HepG2 (cell line): ENCODE results near the gene AKT2. TPM values are rescaled to one million over a fixed set of nuclear protein-coding genes. Genes with fewer than 3 reads are reported as not detected.

ENCODE experiments used
- ELF3 ChIP-seq: IDR thresholded peaks from 2 replicates; pipeline ENCODE4 v1.6.1; 2016; ENCODE audit warnings: missing genetic modification reagents, missing compliant biosample characterization
- NR2F6 ChIP-seq, 2 experiments: IDR thresholded peaks; 2 replicates each; pipeline ENCODE4 v1.6.1; 2016; ENCODE audit warnings: antibody characterized with exemption in 1 of 2, mild to moderate bottlenecking in 1 of 2
- RARA ChIP-seq: IDR thresholded peaks from 2 replicates; pipeline ENCODE4 v1.6.1; 2016; ENCODE audit warnings: missing genetic modification reagents, missing compliant biosample characterization
- ZFP90 ChIP-seq: sonication (generic); formaldehyde crosslinking; IDR thresholded peaks from 2 replicates; pipeline ENCODE4 v1.8.0; 2022; ENCODE audit warnings: missing genetic modification reagents, mild to moderate bottlenecking, inconsistent platforms, borderline replicate concordance
- ZNF382 ChIP-seq: sonication (generic); formaldehyde crosslinking; IDR thresholded peaks from 2 replicates; pipeline ENCODE4 v1.5.0; 2020; ENCODE audit warnings: missing genetic modification reagents, mild to moderate bottlenecking, borderline replicate concordance
- ZNF572 ChIP-seq: sonication (generic); formaldehyde crosslinking; IDR thresholded peaks from 2 replicates; pipeline ENCODE4 v1.5.1; 2020; ENCODE audit warnings: mild to moderate bottlenecking, missing genetic modification reagents
- ZNF788 ChIP-seq: sonication (generic); formaldehyde crosslinking; IDR thresholded peaks from 2 replicates; pipeline ENCODE4 v1.5.0; 2020; ENCODE audit warnings: mild to moderate bottlenecking, missing genetic modification reagents, borderline replicate concordance
- ZNF878 ChIP-seq: sonication (generic); formaldehyde crosslinking; IDR thresholded peaks from 2 replicates; pipeline ENCODE4 v1.8.1; 2023; ENCODE audit warnings: mild to moderate bottlenecking, missing genetic modification reagents, moderate library complexity
- polyA plus RNA-seq, 8 experiments: library from polyadenylated mRNA; depleted of rRNA in 3 of 8; stranded (reverse) in 7 of 8; unstranded in 1 of 8; fragments of >200 nt; fragmentation: Illumina TruSeq in 4 of 8; extraction: Trizol in 4 of 8; gene quantifications; 2 replicates each; pipeline versions ENCODE4 v1.2.1 to v1.2.3, GENCODE V29; 2011 to 2016; ENCODE audit warnings: low read depth in 4 of 8, missing spikeins in 1 of 8, mixed read lengths in 1 of 8; ENCODE audit not compliant: insufficient read depth in 1 of 8
- total RNA-seq, 5 experiments: library from RNA; depleted of rRNA; stranded (reverse); fragments of >200 nt; fragmentation: Illumina TruSeq; extraction: Trizol; gene quantifications; 2 replicates each; pipeline ENCODE4 v1.2.3, GENCODE V29; 2016; ENCODE audit warnings: low read depth in 1 of 5
- TF ChIP-seq, protein P1 (sequence below), 2 experiments: fragments of 450-650 bp in 1 of 2; sonication (generic) in 1 of 2; formaldehyde crosslinking in 1 of 2; IDR thresholded peaks; 2 replicates each; pipeline versions ENCODE4 v1.6.1 to v1.8.0; 2016 to 2022; ENCODE audit warnings: antibody characterized with exemption in 1 of 2, mild to moderate bottlenecking in 1 of 2, missing genetic modification reagents in 1 of 2
- TF ChIP-seq, protein P2 (sequence below): sonication (generic); formaldehyde crosslinking; IDR thresholded peaks from 2 replicates; pipeline ENCODE4 v1.4.0; 2020; ENCODE audit warnings: mild to moderate bottlenecking, missing genetic modification reagents, borderline replicate concordance
- TF ChIP-seq, protein P3 (sequence below): sonication (generic); formaldehyde crosslinking; IDR thresholded peaks from 2 replicates; pipeline ENCODE4 v1.4.0; 2020; ENCODE audit warnings: missing genetic modification reagents

The AKT2 gene
- total and polyA plus RNA-seq, 2 of the 13 experiments (the other 11 are each of a cell fraction or from before 2014, with no cell fraction given) = 82.1 to 173 TPM

DNA sequence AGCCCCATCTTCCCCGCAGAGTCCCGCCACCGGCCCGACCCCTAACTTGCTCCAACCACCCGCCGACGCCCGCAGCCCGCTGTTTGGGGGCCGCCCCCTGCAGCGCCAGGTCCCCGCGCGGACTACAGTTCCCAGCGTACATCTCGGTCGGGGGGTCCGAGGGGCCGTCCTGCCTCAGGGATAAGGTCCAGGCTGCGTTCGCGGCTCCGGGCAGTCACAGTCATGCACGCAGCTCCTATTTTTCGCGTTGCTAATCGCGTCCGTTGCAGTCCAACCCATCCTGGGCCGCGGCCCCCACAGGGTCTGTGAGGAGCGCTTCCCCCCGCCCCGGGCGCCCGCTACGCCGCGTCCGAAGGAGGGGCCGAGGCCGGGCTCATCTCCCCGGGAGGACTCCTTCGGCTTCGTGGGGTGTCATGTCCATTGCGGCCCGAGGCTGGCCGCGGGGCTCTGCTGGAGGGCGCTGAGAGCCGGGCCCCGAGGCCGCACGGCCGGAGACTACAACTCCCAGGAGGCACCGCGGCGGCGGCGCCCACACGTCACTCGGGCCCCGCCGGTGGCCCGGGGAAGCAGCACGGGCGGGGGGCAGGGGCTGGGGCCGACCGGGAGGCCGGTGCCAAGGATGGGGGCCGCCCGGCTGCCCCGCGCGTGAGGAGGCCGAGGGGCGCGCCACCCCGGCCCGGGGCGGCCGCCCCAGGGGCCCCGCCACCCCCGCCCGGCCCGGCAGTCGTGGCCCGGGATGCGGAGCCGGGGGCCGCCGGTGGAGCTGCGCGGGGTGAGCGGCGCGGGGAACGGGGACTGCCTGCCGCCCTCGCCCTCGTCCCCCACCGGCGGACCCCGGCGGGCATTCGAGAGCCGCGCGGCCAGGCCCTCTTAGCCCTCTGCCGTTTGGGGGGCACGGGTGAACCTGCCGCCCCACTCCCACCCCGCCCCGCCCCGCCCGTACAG is 94.0 kb downstream of the AKT2 start, which contains the start of gene MAP3K10 (continued):
- TF ChIP-seq, protein P1, sequence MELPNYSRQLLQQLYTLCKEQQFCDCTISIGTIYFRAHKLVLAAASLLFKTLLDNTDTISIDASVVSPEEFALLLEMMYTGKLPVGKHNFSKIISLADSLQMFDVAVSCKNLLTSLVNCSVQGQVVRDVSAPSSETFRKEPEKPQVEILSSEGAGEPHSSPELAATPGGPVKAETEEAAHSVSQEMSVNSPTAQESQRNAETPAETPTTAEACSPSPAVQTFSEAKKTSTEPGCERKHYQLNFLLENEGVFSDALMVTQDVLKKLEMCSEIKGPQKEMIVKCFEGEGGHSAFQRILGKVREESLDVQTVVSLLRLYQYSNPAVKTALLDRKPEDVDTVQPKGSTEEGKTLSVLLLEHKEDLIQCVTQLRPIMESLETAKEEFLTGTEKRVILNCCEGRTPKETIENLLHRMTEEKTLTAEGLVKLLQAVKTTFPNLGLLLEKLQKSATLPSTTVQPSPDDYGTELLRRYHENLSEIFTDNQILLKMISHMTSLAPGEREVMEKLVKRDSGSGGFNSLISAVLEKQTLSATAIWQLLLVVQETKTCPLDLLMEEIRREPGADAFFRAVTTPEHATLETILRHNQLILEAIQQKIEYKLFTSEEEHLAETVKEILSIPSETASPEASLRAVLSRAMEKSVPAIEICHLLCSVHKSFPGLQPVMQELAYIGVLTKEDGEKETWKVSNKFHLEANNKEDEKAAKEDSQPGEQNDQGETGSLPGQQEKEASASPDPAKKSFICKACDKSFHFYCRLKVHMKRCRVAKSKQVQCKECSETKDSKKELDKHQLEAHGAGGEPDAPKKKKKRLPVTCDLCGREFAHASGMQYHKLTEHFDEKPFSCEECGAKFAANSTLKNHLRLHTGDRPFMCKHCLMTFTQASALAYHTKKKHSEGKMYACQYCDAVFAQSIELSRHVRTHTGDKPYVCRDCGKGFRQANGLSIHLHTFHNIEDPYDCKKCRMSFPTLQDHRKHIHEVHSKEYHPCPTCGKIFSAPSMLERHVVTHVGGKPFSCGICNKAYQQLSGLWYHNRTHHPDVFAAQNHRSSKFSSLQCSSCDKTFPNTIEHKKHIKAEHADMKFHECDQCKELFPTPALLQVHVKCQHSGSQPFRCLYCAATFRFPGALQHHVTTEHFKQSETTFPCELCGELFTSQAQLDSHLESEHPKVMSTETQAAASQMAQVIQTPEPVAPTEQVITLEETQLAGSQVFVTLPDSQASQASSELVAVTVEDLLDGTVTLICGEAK (IDR thresholded peaks at IDR 0.05) = no peak
- TF ChIP-seq, protein P1 (CRISPR knock-in tag; IDR thresholded peaks at IDR 0.05) = peak; percentile 71
- TF ChIP-seq, protein P2, sequence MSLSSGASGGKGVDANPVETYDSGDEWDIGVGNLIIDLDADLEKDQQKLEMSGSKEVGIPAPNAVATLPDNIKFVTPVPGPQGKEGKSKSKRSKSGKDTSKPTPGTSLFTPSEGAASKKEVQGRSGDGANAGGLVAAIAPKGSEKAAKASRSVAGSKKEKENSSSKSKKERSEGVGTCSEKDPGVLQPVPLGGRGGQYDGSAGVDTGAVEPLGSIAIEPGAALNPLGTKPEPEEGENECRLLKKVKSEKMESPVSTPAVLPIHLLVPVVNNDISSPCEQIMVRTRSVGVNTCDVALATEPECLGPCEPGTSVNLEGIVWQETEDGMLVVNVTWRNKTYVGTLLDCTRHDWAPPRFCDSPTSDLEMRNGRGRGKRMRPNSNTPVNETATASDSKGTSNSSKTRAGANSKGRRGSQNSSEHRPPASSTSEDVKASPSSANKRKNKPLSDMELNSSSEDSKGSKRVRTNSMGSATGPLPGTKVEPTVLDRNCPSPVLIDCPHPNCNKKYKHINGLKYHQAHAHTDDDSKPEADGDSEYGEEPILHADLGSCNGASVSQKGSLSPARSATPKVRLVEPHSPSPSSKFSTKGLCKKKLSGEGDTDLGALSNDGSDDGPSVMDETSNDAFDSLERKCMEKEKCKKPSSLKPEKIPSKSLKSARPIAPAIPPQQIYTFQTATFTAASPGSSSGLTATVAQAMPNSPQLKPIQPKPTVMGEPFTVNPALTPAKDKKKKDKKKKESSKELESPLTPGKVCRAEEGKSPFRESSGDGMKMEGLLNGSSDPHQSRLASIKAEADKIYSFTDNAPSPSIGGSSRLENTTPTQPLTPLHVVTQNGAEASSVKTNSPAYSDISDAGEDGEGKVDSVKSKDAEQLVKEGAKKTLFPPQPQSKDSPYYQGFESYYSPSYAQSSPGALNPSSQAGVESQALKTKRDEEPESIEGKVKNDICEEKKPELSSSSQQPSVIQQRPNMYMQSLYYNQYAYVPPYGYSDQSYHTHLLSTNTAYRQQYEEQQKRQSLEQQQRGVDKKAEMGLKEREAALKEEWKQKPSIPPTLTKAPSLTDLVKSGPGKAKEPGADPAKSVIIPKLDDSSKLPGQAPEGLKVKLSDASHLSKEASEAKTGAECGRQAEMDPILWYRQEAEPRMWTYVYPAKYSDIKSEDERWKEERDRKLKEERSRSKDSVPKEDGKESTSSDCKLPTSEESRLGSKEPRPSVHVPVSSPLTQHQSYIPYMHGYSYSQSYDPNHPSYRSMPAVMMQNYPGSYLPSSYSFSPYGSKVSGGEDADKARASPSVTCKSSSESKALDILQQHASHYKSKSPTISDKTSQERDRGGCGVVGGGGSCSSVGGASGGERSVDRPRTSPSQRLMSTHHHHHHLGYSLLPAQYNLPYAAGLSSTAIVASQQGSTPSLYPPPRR (CRISPR knock-in tag) = 0 out of 2 replicates have a peak, but pooled peaks have one; percentile 52
- TF ChIP-seq ZNF878 (CRISPR knock-in tag) (no peak), ELF3 (CRISPR knock-in tag) (no peak), RARA (CRISPR knock-in tag) (no peak), ZNF572 (CRISPR knock-in tag) (no peak), NR2F6 (IDR thresholded peaks at IDR 0.05) (no peak), NR2F6 (CRISPR knock-in tag; IDR thresholded peaks at IDR 0.05) (no peak), ZFP90 (CRISPR knock-in tag) (peak; percentile 72; the same call in 1 of the 2 replicates), ZNF382 (no peak), ZNF788 (CRISPR knock-in tag) (no peak; the same call in 1 of the 2 replicates)
- TF ChIP-seq, protein P3, sequence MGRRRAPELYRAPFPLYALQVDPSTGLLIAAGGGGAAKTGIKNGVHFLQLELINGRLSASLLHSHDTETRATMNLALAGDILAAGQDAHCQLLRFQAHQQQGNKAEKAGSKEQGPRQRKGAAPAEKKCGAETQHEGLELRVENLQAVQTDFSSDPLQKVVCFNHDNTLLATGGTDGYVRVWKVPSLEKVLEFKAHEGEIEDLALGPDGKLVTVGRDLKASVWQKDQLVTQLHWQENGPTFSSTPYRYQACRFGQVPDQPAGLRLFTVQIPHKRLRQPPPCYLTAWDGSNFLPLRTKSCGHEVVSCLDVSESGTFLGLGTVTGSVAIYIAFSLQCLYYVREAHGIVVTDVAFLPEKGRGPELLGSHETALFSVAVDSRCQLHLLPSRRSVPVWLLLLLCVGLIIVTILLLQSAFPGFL (CRISPR knock-in tag) = no peak
